ENCODE measurements around the gene WDR31.
"Not testable (repeated sequence)": the region's sequence is repeated elsewhere in the genome, so short reads cannot be mapped to it uniquely, and the experiment has no call there.

WDR31 gene

GRCh38 chr9:113328045-113328782, 11.9 kb downstream of the WDR31 start:
- DNase-seq: no peak

GRCh38 chr9:113326230-113326629, 13.8 kb downstream of the WDR31 start:
- DNase-seq: no peak

GRCh38 chr9:113322671-113323070, 17.4 kb downstream of the WDR31 start:
- DNase-seq: no peak

- DNase-seq: no peak
These were observed 20.0 kb downstream of the WDR31 start for GRCh38 chr9:113320051-113320450.

- no peak for DNase-seq
These were observed 21.0 kb downstream of the WDR31 start for GRCh38 chr9:113319054-113319453.

GRCh38 chr9:113317777-113318176, 22.3 kb downstream of the WDR31 start:
- DNase-seq: no peak

GRCh38 chr9:113316030-113316429, 24.0 kb downstream of the WDR31 start:
- no peak for DNase-seq

GRCh38 chr9:113315231-113315630, 24.8 kb downstream of the WDR31 start:
- DNase-seq: no peak

- DNase-seq: no peak
These were observed 26.8 kb downstream of the WDR31 start for GRCh38 chr9:113313261-113313660.

- no peak for DNase-seq
These were observed 28.1 kb downstream of the WDR31 start for GRCh38 chr9:113311961-113312360.

- no peak for DNase-seq
These were observed 29.5 kb downstream of the WDR31 start for GRCh38 chr9:113310538-113310937.

GRCh38 chr9:113309204-113309813, 30.8 kb downstream of the WDR31 start:
- peak; percentile 50 for DNase-seq

GRCh38 chr9:113307396-113307975, 32.6 kb downstream of the WDR31 start:
- no peak for DNase-seq

- DNase-seq: no peak
These were observed 33.5 kb downstream of the WDR31 start for GRCh38 chr9:113306566-113306965.

- no peak for DNase-seq
These were observed 37.2 kb downstream of the WDR31 start, which contains the start of gene RNF183 for GRCh38 chr9:113302792-113303418. Gene RNF183, minus strand, starts transcription at chr9:113303376. Its CDS starts 5,192 bp downstream, at chr9:113298184.

- DNase-seq: no peak
These were observed 38.5 kb downstream of the WDR31 start for GRCh38 chr9:113301548-113301947.

- no peak for DNase-seq
These were observed 40.2 kb downstream of the WDR31 start for GRCh38 chr9:113299800-113300292.

GRCh38 chr9:113298924-113299770, 40.9 kb downstream of the WDR31 start:
- DNase-seq: no peak

- no peak for DNase-seq
These were observed 41.8 kb downstream of the WDR31 start for GRCh38 chr9:113298311-113298710.

- no peak for DNase-seq
These were observed 43.1 kb downstream of the WDR31 start for GRCh38 chr9:113296796-113297558.

GRCh38 chr9:113296247-113296646, 43.8 kb downstream of the WDR31 start:
- DNase-seq: not testable (repeated sequence)
